GM06990 (cell line): ENCODE results near the gene ESF1.

Experiments
- DNase-seq: peaks from one replicate; pipeline ENCODE4 v3.0.0-alpha.2; 2011; ENCODE audit not compliant: insufficient read length; ENCODE audit errors: extremely low read depth
- H3K27me3 ChIP-seq: replicated peaks from 2 replicates; pipeline ENCODE4 v1.6.0; 2011; ENCODE audit warnings: low read length; ENCODE audit not compliant: control insufficient read depth, insufficient read depth
- H3K36me3 ChIP-seq: 2 replicates; pipeline ENCODE4 v1.5.1; 2011; ENCODE audit warnings: low read length; ENCODE audit not compliant: control insufficient read depth, insufficient read depth
- H3K4me3 ChIP-seq: replicated peaks from 2 replicates; pipeline ENCODE4 v1.5.1; 2011; ENCODE audit warnings: low read depth, mild to moderate bottlenecking, control low read depth, low read length
- TF ChIP-seq, protein P1 (sequence below): IDR thresholded peaks from 2 replicates; pipeline ENCODE4 v1.5.1; 2011; ENCODE audit warnings: low read length, control low read depth, mild to moderate bottlenecking, inconsistent platforms; ENCODE audit not compliant: insufficient read depth, poor library complexity, severe bottlenecking

ESF1 gene

GRCh38 chr20:13684566-13685222 lies 100.0 kb downstream of the ESF1 start:
- no peaks in the 10 kb centered on the region for H3K36me3 ChIP-seq
- H3K4me3 ChIP-seq: no peak overlapping the region
- DNase-seq: peak; percentile 69
- H3K27me3 ChIP-seq: no peaks in the 10 kb centered on the region; the same call in 1 of the 2 replicates
- TF ChIP-seq, protein P1, sequence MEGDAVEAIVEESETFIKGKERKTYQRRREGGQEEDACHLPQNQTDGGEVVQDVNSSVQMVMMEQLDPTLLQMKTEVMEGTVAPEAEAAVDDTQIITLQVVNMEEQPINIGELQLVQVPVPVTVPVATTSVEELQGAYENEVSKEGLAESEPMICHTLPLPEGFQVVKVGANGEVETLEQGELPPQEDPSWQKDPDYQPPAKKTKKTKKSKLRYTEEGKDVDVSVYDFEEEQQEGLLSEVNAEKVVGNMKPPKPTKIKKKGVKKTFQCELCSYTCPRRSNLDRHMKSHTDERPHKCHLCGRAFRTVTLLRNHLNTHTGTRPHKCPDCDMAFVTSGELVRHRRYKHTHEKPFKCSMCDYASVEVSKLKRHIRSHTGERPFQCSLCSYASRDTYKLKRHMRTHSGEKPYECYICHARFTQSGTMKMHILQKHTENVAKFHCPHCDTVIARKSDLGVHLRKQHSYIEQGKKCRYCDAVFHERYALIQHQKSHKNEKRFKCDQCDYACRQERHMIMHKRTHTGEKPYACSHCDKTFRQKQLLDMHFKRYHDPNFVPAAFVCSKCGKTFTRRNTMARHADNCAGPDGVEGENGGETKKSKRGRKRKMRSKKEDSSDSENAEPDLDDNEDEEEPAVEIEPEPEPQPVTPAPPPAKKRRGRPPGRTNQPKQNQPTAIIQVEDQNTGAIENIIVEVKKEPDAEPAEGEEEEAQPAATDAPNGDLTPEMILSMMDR: no peak

- DNase-seq: no peak
- TF ChIP-seq, protein P1: no peak
- no peak overlapping the region for H3K4me3 ChIP-seq
- H3K27me3 ChIP-seq: no peaks in the 10 kb centered on the region; the same call in 1 of the 2 replicates
- no peaks in the 10 kb centered on the region for H3K36me3 ChIP-seq
Observed at GRCh38 chr20:13683833-13684232, 100.9 kb downstream of the ESF1 start.

DNA sequence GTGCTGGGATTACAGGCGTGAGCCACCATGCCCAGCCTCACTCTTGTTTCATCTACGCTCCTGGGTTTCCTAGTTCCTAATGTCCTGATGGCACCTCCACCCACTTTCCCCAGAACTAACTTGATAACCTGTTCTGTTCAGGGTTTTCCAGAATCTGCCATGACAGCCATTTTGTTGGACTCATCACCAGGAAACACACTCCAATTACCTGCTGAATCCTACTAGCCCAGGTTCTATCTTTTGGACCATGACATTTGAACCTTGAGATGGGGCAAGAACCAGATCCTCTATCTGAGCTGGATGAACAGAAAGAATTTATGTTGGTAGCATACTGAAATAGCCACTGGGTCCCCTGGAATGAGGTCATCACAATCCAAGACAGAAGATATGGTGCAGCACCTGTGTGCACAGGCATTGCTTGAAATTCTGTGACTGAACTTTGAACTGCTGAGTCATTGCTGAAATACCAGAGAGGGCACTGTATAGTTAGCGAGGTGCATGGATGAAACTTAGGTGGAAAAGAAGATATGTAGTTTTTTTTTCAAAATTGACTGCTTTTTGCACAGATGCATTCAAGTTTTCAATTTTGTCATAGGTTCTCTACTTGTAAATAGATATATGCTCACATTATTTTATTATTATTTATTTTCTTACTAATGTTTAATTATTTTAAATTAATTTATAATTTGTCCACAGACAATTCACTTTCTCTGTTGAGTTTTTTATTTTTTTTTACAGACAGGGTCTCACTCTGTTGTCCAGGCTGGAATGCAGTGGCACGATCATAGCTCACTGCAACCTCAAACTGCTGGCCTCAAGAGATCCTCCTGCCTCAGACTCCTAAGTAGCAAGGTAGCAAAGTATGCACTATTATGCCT lies 103.2 kb downstream of the ESF1 start:
- TF ChIP-seq, protein P1: no peak

GRCh38 chr20:13678944-13679343 lies 105.8 kb downstream of the ESF1 start:
- DNase-seq: no peak
- no peaks in the 10 kb centered on the region for H3K36me3 ChIP-seq
- H3K27me3 ChIP-seq: no peaks in the 10 kb centered on the region
- TF ChIP-seq, protein P1: no peak
- no peak overlapping the region for H3K4me3 ChIP-seq

More for the DNA sequence above, 103.2 kb downstream of the ESF1 start:
- DNase-seq: peak; percentile 50
- no peaks in the 10 kb centered on the region for H3K36me3 ChIP-seq
- no peak overlapping the region for H3K4me3 ChIP-seq
- no peaks in the 10 kb centered on the region for H3K27me3 ChIP-seq

GRCh38 chr20:13677241-13677640 lies 107.5 kb downstream of the ESF1 start:
- H3K4me3 ChIP-seq: no peak overlapping the region
- TF ChIP-seq, protein P1: no peak
- no peak for DNase-seq
- no peaks in the 10 kb centered on the region for H3K27me3 ChIP-seq
- no peaks in the 10 kb centered on the region for H3K36me3 ChIP-seq
